PC-9 (cell line): ENCODE measurements around the gene TOPORS. TPM values are rescaled to one million over a fixed set of nuclear protein-coding genes. Genes with fewer than 3 reads are reported as not detected.

ENCODE experiments used
- BruUV-seq: library from RNA; stranded (reverse); fragments of 400-500 nt; replicated peaks from 2 replicates; lab custom pipeline; 2021; lab: Mats Ljungman, UMichigan
- CTCF ChIA-PET: fragments of 300-600 bp; sonication (Branson Sonifier 250); formaldehyde crosslinking; loops from one replicate; lab custom pipeline; 2022; ENCODE audit warnings: antibody characterized with exemption; lab: Charles Lee
- POLR2A ChIA-PET: fragments of 300-600 bp; sonication (Branson Sonifier 250); formaldehyde crosslinking; loops from one replicate; lab custom pipeline; 2022; ENCODE audit warnings: antibody characterized with exemption; ENCODE audit not compliant: unreplicated experiment; lab: Charles Lee
- DNase-seq, 2 experiments: peaks; one replicate each; pipeline versions ENCODE4 v3.0.0 to v3.0.0-alpha.2; 2015 to 2022; ENCODE audit warnings: mixed read lengths in 1 of 2
- H2AFZ ChIP-seq: fragments of 200-600 bp; sonication (generic); 2 replicates; pipeline ENCODE4 v1.8.1; 2017; ENCODE audit warnings: antibody characterized with exemption
- H3F3A ChIP-seq: fragments of 200-600 bp; sonication (generic); 2 replicates; pipeline ENCODE4 v1.8.1; 2017; ENCODE audit warnings: antibody characterized with exemption, mild to moderate bottlenecking, low read depth; ENCODE audit not compliant: insufficient read depth
- H3K27ac ChIP-seq: fragments of 200-600 bp; sonication (generic); 2 replicates; pipeline ENCODE4 v1.6.1; 2016; ENCODE audit warnings: mixed run types
- H3K27me3 ChIP-seq: fragments of 200-600 bp; sonication (generic); 2 replicates; pipeline ENCODE4 v1.6.1; 2016; ENCODE audit warnings: low read depth, mixed run types; ENCODE audit not compliant: insufficient read depth
- H3K36me3 ChIP-seq: fragments of 200-600 bp; sonication (generic); 2 replicates; pipeline ENCODE4 v1.6.1; 2016; ENCODE audit warnings: low read depth, mixed run types
- H3K4me1 ChIP-seq: fragments of 200-600 bp; sonication (generic); replicated peaks from 2 replicates; pipeline ENCODE4 v1.6.1; 2016; ENCODE audit warnings: mixed run types; ENCODE audit not compliant: insufficient read depth
- H3K4me2 ChIP-seq: fragments of 200-600 bp; sonication (generic); 2 replicates; pipeline ENCODE4 v1.6.1; 2017; ENCODE audit warnings: mixed run types
- H3K4me3 ChIP-seq: fragments of 200-600 bp; sonication (generic); 2 replicates; pipeline ENCODE4 v1.6.1; 2016; ENCODE audit warnings: mixed run types
- H3K79me2 ChIP-seq: fragments of 200-600 bp; sonication (generic); 2 replicates; pipeline ENCODE4 v1.6.1; 2017; ENCODE audit warnings: low read depth, mixed run types
- H3K9me2 ChIP-seq: fragments of 200-600 bp; sonication (generic); 2 replicates; pipeline ENCODE4 v1.8.1; 2017; ENCODE audit warnings: mild to moderate bottlenecking; ENCODE audit not compliant: insufficient read depth
- H3K9me3 ChIP-seq: fragments of 200-600 bp; sonication (generic); 2 replicates; pipeline ENCODE4 v1.8.1; 2016; ENCODE audit warnings: low read depth; ENCODE audit not compliant: insufficient read depth
- H4K20me1 ChIP-seq: fragments of 200-600 bp; sonication (generic); 2 replicates; pipeline ENCODE4 v1.8.1; 2017; ENCODE audit not compliant: insufficient read depth
- EZH2 ChIP-seq: fragments of 200-600 bp; sonication (generic); IDR thresholded peaks from 2 replicates; pipeline ENCODE4 v1.8.0; 2017; ENCODE audit warnings: antibody characterized with exemption, low read depth
- intact Hi-C: fragments of 100-400 bp; cut with micrococcal nuclease; formaldehyde crosslinking; loops from one replicate; pipeline ENCODE4 v1.10.0; 2022; ENCODE audit not compliant: unreplicated experiment
- total RNA-seq: library from RNA; stranded (reverse); gene quantifications from 2 replicates; pipeline ENCODE4 v1.2.3, GENCODE V29; 2021
- TF ChIP-seq, protein P1 (sequence below): fragments of 200-600 bp; sonication (generic); conservative IDR thresholded peaks from 2 replicates; pipeline ENCODE4 v1.6.1; 2017; ENCODE audit warnings: mixed run types, antibody characterized with exemption, mild to moderate bottlenecking, moderate library complexity

The TOPORS gene
- total RNA-seq, 1 experiment from 2014 or later: 11.1 TPM

GRCh38 chr9:32573821-32574220 lies 21.4 kb upstream of the TOPORS start:
- no peak overlapping the region for H3K27ac ChIP-seq
- peaks cover 4% of the 10 kb centered on the region; the same call in 1 of the 2 replicates for H4K20me1 ChIP-seq
- ChIA-PET CTCF (interaction anchor here (0.6 to 1.6 kb wide), 2 partner anchors 47 to 53 kb away, joined by 3 to 7 read pairs; no protein-coding TSS in a partner anchor), POLR2A (interaction anchor here (0.6 kb wide), 1 partner anchor 47 kb away, joined by 4 read pairs; no protein-coding TSS in a partner anchor)
- H3K4me2 ChIP-seq: peak overlapping the region; percentile 93
- TF ChIP-seq, protein P1, sequence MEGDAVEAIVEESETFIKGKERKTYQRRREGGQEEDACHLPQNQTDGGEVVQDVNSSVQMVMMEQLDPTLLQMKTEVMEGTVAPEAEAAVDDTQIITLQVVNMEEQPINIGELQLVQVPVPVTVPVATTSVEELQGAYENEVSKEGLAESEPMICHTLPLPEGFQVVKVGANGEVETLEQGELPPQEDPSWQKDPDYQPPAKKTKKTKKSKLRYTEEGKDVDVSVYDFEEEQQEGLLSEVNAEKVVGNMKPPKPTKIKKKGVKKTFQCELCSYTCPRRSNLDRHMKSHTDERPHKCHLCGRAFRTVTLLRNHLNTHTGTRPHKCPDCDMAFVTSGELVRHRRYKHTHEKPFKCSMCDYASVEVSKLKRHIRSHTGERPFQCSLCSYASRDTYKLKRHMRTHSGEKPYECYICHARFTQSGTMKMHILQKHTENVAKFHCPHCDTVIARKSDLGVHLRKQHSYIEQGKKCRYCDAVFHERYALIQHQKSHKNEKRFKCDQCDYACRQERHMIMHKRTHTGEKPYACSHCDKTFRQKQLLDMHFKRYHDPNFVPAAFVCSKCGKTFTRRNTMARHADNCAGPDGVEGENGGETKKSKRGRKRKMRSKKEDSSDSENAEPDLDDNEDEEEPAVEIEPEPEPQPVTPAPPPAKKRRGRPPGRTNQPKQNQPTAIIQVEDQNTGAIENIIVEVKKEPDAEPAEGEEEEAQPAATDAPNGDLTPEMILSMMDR: no peak
- no peak for TF ChIP-seq EZH2
- no TSS peak for BruUV-seq
- no peaks in the 10 kb centered on the region for H3K27me3 ChIP-seq
- peaks cover 6% of the 10 kb centered on the region; the same call in 1 of the 2 replicates for H3F3A ChIP-seq
- H3K4me1 ChIP-seq: peaks cover 18% of the 10 kb centered on the region
- H3K36me3 ChIP-seq: no peaks in the 10 kb centered on the region
- peak overlapping the region; percentile 87 for H2AFZ ChIP-seq
- H3K9me3 ChIP-seq: no peaks in the 10 kb centered on the region
- DNase-seq: no peak
- H3K9me2 ChIP-seq: no peaks in the 10 kb centered on the region
- H3K79me2 ChIP-seq: peaks cover 30% of the 10 kb centered on the region
- peak overlapping the region; percentile 89; the same call in 1 of the 2 replicates for H3K4me3 ChIP-seq
- intact Hi-C loops: loop anchor here (1.0 to 2.0 kb wide), 3 partner anchors 21 to 195 kb away; partner anchors contain the start of genes RIGI, SMIM27 and TOPORS

- Histone ChIP-seq H3K9me2 (no peaks in the 10 kb centered on the region), H3K9me3 (no peaks in the 10 kb centered on the region), H2AFZ (peak within 1 kb of the TSS; percentile 87), H3K27ac (peak within 1 kb of the TSS; percentile 56), H3K36me3 (no peaks in the 10 kb centered on the region), H3K4me1 (peaks cover 18% of the 10 kb centered on the region), H3K27me3 (no peaks in the 10 kb centered on the region), H4K20me1 (peaks cover 4% of the 10 kb centered on the region; the same call in 1 of the 2 replicates), H3K4me2 (peak within 1 kb of the TSS; percentile 93), H3F3A (peaks cover 6% of the 10 kb centered on the region; the same call in 1 of the 2 replicates), H3K4me3 (peak within 1 kb of the TSS; percentile 89), H3K79me2 (peaks cover 30% of the 10 kb centered on the region)
- intact Hi-C loops: loop anchor here (1.0 to 2.0 kb wide), 4 partner anchors 20 to 194 kb away; partner anchors contain the start of genes ACO1, RIGI, SMIM27 and TOPORS
- CTCF ChIA-PET: interaction anchor here (1.1 to 1.6 kb wide), 3 partner anchors 47 to 194 kb away, joined by 3 to 19 read pairs (median 3); partner anchors contain the start of gene ACO1
- POLR2A ChIA-PET: interaction anchor here (0.6 kb wide), 1 partner anchor 46 kb away, joined by 4 read pairs; no protein-coding TSS in a partner anchor
- BruUV-seq: no TSS peak
- DNase-seq: peak; percentile 81
- TF ChIP-seq, protein P1: no peak
- TF ChIP-seq EZH2: no peak
Observed at GRCh38 chr9:32572900-32573523, 20.6 kb upstream of the TOPORS start, which contains the start of gene NDUFB6. TSS of gene NDUFB6 (minus strand) at chr9:32573159. CDS start at chr9:32573060, 99 bp downstream.
